ENCODE data around the gene FADS1. TPM values are rescaled to one million over a fixed set of nuclear protein-coding genes. Genes with fewer than 3 reads are reported as not detected.

The FADS1 gene
- 25.7 and 34.0 TPM in 2 replicates for polyA plus RNA-seq

GRCh38 chr11:61816736-61817455 is at the start of gene FADS1:
FADS1 (minus strand) TSS chr11:61817003; CDS start chr11:61816929, 74 bp downstream.

GRCh38 chr11:61827571-61828378 is 11.0 kb upstream of the FADS1 start, which contains the start of gene FADS2:
FADS2 (plus strand) TSS chr11:61828300; CDS start chr11:61828391, 91 bp downstream.

DNA sequence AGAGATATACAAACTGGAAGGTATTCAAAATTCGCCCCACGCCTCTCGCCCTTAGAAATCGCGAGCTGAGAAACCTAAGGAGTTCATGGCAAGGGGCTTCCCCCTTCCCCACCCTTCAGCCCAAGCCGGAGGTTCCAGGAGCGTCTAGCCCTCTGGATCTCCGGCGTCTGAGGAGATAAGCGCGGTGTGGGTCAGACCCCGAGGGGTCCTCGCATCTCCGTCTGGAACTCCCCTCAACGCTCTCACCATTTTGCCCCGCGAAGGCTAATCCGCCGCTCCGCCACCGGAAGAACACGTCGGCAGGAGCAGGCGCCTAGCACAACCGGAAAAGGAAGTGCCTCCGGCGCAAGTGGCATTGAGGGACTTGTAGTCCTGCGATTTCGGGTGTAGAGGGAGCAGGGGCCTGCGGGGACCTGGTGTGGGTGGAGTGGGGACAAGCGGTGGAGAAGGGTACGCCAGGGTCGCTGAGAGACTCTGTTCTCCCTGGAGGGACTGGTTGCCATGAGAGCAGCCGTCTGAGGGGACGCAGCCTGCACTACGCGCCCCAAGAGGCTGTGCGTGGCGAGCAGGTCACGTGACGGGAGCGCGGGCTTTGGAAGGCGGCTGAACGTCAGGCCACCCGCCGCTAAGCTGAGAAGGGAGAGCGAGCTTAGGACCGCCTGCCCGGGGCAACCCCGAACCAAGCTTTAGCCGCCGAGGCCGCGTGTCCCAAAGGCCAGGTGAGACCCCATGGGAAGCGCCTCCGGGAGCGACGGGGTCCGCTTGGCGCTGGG is 24.3 kb downstream of the FADS1 start, which contains the start of the genes FEN1 and TMEM258:
Gene FEN1, plus strand, starts transcription at position 602 of the 773 bp plus-strand sequence. CDS start 2,451 bp downstream, outside the sequence.
Gene TMEM258, minus strand, starts transcription at position 290 of the 773 bp plus-strand sequence. Its CDS starts 41 bp downstream, at position 249.

GRCh38 chr11:61752117-61752924 is 64.5 kb downstream of the FADS1 start, which contains the start of gene MYRF:
MYRF (plus strand) TSS chr11:61752636; CDS start chr11:61752745, 109 bp downstream.

Other genes starting within 250 kb of the FADS1 start
- gene SYT7, start 235.9 kb downstream of the FADS1 start, polyA plus RNA-seq, result 18.3 and 23.6 TPM in 2 replicates
- 3.7 and 5.1 TPM in 2 replicates for gene DAGLA, start 136.6 kb downstream of the FADS1 start, polyA plus RNA-seq
- 0.06 TPM in 1 of 2 replicates, not detected in the other for gene MYRF, start 64.4 kb downstream of the FADS1 start, polyA plus RNA-seq
- 402 and 501 TPM in 2 replicates for gene TMEM258, start 24.4 kb downstream of the FADS1 start, polyA plus RNA-seq
- 12.6 and 17.0 TPM in 2 replicates for gene FEN1, start 24.1 kb downstream of the FADS1 start, polyA plus RNA-seq
- 7.3 and 9.6 TPM in 2 replicates for gene FADS2, start 11.3 kb upstream of the FADS1 start, polyA plus RNA-seq
- gene FADS3, start 74.5 kb upstream of the FADS1 start, polyA plus RNA-seq, result 0.51 TPM in 1 of 2 replicates, not detected in the other
- gene RAB3IL1, start 100.6 kb upstream of the FADS1 start, polyA plus RNA-seq, result 0.14 and 0.15 TPM in 2 replicates
- gene BEST1, start 133.3 kb upstream of the FADS1 start, polyA plus RNA-seq, result not detected in 2 replicates
- 157 and 245 TPM in 2 replicates for gene FTH1, start 150.6 kb upstream of the FADS1 start, polyA plus RNA-seq